Astrocyte of the cerebellum (primary cell): Measurements from ENCODE around the gene RFX4.

Source experiments
- DNase-seq: peaks from one replicate; pipeline ENCODE4 v3.0.0-alpha.2; 2011; ENCODE audit warnings: low read depth
- H3K4me3 ChIP-seq: 2 replicates; pipeline ENCODE4 v1.5.1; 2011; ENCODE audit warnings: mild to moderate bottlenecking, low read depth, low read length, moderate library complexity
- CTCF ChIP-seq: IDR thresholded peaks from 2 replicates; pipeline ENCODE4 v1.5.1; 2012; ENCODE audit warnings: low read length, low read depth, moderate library complexity, mild to moderate bottlenecking; ENCODE audit errors: missing control alignments
- in situ Hi-C: cut with HindIII; loops from 2 replicates; pipeline ENCODE4 v1.10.0; 2017; ENCODE audit warnings: low sequenced_read_pairs

RFX4 gene

DNA sequence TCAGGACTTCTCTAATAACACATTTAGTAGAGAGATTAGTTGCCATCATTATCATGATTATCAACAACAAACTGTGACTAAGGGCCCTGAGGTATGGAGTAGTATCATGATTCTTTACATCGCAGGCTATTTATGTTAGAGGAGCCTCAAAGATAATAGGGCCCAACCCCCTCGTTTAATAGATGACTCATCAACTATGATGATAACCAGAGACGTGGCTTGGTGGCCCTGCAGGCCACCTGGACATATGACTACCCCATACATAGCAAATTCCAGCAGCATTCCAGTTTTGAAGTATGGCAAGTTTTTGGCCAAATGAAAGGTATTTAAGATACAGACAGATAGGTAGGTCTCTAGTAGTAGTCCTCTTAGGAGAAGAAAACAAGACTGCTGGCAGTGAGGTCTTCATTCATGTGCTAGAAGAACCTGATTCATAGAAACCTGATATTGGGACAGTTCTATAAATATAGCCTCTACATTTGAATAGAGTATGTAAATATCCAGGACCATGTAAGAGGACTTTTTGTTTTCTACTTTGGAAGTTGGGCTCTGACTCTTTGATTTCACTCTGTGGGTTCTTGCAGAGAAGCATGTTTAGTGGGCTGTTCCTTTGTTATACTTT, 197.3 kb downstream of the RFX4 start:
- in situ Hi-C loops, result no loop called here
- DNase-seq, result no peak
- no peak for TF ChIP-seq CTCF
- no peak overlapping the region for H3K4me3 ChIP-seq

GRCh38 chr12:106782619-106783018, 199.8 kb downstream of the RFX4 start:
- DNase-seq, result no peak
- TF ChIP-seq CTCF, result no peak
- no peak overlapping the region for H3K4me3 ChIP-seq
- in situ Hi-C loops, result no loop called here

- no peak overlapping the region for H3K4me3 ChIP-seq
Observed at GRCh38 chr12:106783515-106783914, 200.7 kb downstream of the RFX4 start.

DNA sequence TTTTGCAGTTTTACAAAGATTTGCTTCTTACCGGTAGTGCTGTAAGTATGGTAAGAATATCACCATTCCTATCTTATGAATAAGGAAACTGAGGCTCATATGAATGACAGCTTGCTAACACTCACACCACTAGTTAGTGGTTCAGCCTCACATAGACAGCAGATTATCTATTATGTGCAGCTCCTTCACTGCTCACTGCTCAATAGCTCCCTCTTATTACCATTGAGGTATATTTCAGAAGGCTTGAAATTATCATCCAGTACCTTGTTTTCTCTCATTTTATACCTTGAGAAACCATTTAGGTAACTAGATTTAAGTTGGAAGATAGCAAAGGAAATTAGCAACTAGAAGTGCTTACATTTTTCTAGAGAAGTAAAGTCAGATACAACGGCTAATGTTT, 207.2 kb downstream of the RFX4 start:
- H3K4me3 ChIP-seq, result no peak overlapping the region
- in situ Hi-C loops, result no loop called here
- DNase-seq, result no peak
- no peak for TF ChIP-seq CTCF

More at GRCh38 chr12:106783515-106783914, 200.7 kb downstream of the RFX4 start:
- DNase-seq, result no peak
- in situ Hi-C loops, result no loop called here
- TF ChIP-seq CTCF, result no peak

DNA sequence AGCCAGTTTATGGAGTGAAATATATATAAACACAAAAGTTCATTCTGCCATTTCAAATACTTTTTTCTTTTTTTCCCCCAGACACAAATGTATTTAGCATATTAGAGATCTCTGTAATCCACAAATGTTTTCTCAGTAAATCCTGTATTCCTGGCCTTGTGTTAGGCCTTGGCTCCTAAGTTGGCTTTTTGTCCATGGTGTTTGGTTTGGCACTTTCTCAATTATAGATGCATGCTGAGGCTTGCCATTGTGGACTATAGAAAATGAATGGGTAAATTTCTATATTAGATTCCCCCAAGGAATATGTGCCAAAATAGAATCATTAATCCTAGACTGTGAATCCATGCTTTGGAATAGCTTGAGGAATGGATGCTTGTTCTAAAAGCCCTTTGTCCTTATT, 208.7 kb downstream of the RFX4 start:
- in situ Hi-C loops, result no loop called here
- peak; percentile 52 for DNase-seq
- no peak overlapping the region for H3K4me3 ChIP-seq
- TF ChIP-seq CTCF, result no peak

DNA sequence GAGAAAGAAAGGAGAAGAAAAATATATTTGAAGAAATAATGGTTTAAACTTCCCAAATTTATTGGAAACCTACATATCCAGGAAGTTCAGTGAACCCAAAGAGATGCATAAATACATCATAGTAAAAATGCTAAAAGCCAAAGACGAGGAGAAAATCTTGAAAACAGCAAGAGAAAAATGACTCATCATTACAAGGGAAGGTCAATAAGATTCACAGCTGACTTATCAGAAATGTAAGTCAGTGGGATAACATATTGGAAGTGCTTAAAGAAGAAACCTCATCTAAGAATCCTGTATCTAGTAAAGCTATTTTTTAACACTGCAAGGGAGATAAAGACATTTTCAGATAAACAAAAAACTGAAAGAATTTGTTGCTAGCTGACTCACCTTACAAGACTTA, 211.6 kb downstream of the RFX4 start:
- TF ChIP-seq CTCF, result no peak
- in situ Hi-C loops, result no loop called here
- DNase-seq, result no peak
- no peak overlapping the region for H3K4me3 ChIP-seq

GRCh38 chr12:106801167-106801708, 218.4 kb downstream of the RFX4 start:
- no peak for DNase-seq
- in situ Hi-C loops, result no loop called here
- H3K4me3 ChIP-seq, result no peak overlapping the region
- TF ChIP-seq CTCF, result no peak
